Mammary epithelial cell (primary cell): Measurements from ENCODE around the gene MYO9A.

Experiments
- EZH2 ChIP-seq: IDR thresholded peaks from 2 replicates; pipeline ENCODE4 v1.6.1; 2012; ENCODE audit warnings: low read length, inconsistent platforms, borderline replicate concordance
- TF ChIP-seq, protein P1 (sequence below), 2 donors: IDR thresholded peaks in 1 of 2; conservative IDR thresholded peaks in 1 of 2; 2 replicates each; pipeline ENCODE4 v1.5.1; 2011 to 2012; ENCODE audit warnings: inconsistent platforms in 2 of 2, low read length in 2 of 2, mild to moderate bottlenecking in 2 of 2, control low read depth in 1 of 2, low read depth in 1 of 2; ENCODE audit not compliant: insufficient read depth in 1 of 2; ENCODE audit errors: extremely low read depth in 1 of 2

DNA sequence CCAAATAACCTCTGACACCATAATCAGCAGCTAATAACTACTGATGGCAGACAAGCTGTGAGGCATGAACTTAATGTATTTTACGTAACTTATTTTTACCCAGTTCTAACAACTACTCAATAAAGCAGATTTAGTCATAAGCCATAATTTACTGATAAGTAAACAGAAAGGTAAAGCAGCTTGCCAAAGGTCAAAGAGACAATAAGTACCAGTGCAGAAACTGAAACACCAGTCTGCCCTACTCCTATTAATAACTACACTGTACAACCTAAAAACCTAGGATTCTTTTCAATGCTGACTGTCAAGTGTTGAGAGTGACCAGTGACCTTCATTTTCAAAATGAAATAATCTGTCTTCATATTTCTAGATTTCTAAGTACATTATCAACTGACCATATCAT, 155.4 kb downstream of the MYO9A start:
- TF ChIP-seq, protein P1, sequence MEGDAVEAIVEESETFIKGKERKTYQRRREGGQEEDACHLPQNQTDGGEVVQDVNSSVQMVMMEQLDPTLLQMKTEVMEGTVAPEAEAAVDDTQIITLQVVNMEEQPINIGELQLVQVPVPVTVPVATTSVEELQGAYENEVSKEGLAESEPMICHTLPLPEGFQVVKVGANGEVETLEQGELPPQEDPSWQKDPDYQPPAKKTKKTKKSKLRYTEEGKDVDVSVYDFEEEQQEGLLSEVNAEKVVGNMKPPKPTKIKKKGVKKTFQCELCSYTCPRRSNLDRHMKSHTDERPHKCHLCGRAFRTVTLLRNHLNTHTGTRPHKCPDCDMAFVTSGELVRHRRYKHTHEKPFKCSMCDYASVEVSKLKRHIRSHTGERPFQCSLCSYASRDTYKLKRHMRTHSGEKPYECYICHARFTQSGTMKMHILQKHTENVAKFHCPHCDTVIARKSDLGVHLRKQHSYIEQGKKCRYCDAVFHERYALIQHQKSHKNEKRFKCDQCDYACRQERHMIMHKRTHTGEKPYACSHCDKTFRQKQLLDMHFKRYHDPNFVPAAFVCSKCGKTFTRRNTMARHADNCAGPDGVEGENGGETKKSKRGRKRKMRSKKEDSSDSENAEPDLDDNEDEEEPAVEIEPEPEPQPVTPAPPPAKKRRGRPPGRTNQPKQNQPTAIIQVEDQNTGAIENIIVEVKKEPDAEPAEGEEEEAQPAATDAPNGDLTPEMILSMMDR (conservative IDR thresholded peaks at IDR 0.05 in 1 of 2, IDR thresholded peaks at IDR 0.05 in 1 of 2; ENCODE audit: extremely low read depth in 1 of 2, insufficient read depth in 1 of 2, low read depth in 1 of 2, low read length in 2 of 2): no peak
- TF ChIP-seq EZH2: no peak
